ENCODE measurements around the gene NAALADL2. TPM values are rescaled to one million over a fixed set of nuclear protein-coding genes. Genes with fewer than 3 reads are reported as not detected.
"Not testable (repeated sequence)": the region's sequence is repeated elsewhere in the genome, so short reads cannot be mapped to it uniquely, and the experiment has no call there.

NAALADL2 gene
- total and polyA plus RNA-seq, 2 donors from 2014 or later, result 2.0 to 20.2 TPM

DNA sequence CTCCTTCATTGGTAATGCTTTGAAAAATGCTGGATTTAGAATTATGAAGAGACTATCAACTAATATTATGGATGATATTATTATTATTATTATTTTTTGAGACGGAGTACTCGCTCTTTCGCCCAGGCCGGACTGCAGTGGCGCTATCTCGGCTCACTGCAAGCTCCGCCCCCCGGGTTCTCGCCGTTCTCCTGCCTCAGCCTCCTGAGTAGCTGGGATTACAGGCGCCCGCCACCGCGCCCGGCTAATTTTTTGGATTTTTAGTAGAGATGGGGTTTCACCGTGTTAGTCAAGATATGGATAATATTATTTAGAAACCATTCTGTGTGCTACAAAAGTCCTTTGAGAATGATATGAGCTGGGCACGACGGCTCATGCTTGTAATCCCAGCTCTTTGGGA lies 512.1 kb downstream of the NAALADL2 start:
- H3K4me1 ChIP-seq (ENCODE audit: control insufficient read depth in 2 of 3, insufficient read depth in 2 of 3, low read depth in 1 of 3, low read length in 3 of 3); FAIRE-seq; intact Hi-C loops (cut with DNase I); H3K27ac ChIP-seq (ENCODE audit: low read depth in 2 of 2, low read length in 2 of 2); H3K4me3 ChIP-seq (ENCODE audit: low read length in 3 of 3); H3K36me3 ChIP-seq (ENCODE audit: control insufficient read depth in 2 of 3, insufficient read depth in 3 of 3, low read length in 3 of 3); H3K9me3 ChIP-seq (ENCODE audit: control insufficient read depth in 2 of 3, insufficient read depth in 1 of 3, low read length in 3 of 3); H3K9ac ChIP-seq (ENCODE audit: low read length in 3 of 3); H3K27me3 ChIP-seq (ENCODE audit: control insufficient read depth, insufficient read depth, low read length): not testable (repeated sequence)
- DNase-seq, result peak in 1 of 5 donors; percentile 28

DNA sequence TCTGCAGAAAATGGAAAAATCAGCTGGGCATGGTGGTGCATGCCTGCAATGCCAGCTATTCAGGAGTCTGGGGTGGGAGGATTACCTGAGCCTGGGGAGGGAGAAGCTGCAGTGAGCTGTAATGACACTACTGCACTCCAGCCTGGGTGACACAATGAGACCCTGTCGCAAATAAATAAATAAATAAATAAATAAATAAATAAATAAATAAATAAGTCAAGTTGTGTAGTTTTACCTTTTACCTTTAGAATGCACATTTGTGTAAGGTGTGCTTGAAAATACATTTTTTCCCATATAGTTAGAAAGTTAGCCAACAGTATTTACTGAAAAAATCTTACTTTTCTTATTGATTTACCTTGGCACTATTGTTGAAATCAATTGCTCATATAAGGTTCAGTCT lies 515.6 kb downstream of the NAALADL2 start:
- DNase-seq, result no peak
- FAIRE-seq, result no peak
- H3K4me3 ChIP-seq (ENCODE audit: low read length in 3 of 3), result no peak overlapping the region
- intact Hi-C loops (cut with DNase I), result no loop called here
- no peak overlapping the region for H3K27ac ChIP-seq (ENCODE audit: low read depth in 2 of 2, low read length in 2 of 2)
- peaks cover 0 to 3% (median 0%) of the 10 kb centered on the region in 3 donors for H3K9me3 ChIP-seq (ENCODE audit: control insufficient read depth in 2 of 3, insufficient read depth in 1 of 3, low read length in 3 of 3)
- H3K4me1 ChIP-seq (ENCODE audit: control insufficient read depth in 2 of 3, insufficient read depth in 2 of 3, low read depth in 1 of 3, low read length in 3 of 3), result no peaks in the 10 kb centered on the region
- TF ChIP-seq, protein P1, sequence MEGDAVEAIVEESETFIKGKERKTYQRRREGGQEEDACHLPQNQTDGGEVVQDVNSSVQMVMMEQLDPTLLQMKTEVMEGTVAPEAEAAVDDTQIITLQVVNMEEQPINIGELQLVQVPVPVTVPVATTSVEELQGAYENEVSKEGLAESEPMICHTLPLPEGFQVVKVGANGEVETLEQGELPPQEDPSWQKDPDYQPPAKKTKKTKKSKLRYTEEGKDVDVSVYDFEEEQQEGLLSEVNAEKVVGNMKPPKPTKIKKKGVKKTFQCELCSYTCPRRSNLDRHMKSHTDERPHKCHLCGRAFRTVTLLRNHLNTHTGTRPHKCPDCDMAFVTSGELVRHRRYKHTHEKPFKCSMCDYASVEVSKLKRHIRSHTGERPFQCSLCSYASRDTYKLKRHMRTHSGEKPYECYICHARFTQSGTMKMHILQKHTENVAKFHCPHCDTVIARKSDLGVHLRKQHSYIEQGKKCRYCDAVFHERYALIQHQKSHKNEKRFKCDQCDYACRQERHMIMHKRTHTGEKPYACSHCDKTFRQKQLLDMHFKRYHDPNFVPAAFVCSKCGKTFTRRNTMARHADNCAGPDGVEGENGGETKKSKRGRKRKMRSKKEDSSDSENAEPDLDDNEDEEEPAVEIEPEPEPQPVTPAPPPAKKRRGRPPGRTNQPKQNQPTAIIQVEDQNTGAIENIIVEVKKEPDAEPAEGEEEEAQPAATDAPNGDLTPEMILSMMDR (IDR thresholded peaks at IDR 0.05; ENCODE audit: borderline replicate concordance, extremely low read depth, insufficient read depth), result no peak
- no peaks in the 10 kb centered on the region for H3K36me3 ChIP-seq (ENCODE audit: control insufficient read depth in 2 of 3, insufficient read depth in 3 of 3, low read length in 3 of 3)
- no peak overlapping the region for H3K9ac ChIP-seq (ENCODE audit: low read length in 3 of 3)
- H3K27me3 ChIP-seq (ENCODE audit: control insufficient read depth, insufficient read depth, low read length), result no peaks in the 10 kb centered on the region

DNA sequence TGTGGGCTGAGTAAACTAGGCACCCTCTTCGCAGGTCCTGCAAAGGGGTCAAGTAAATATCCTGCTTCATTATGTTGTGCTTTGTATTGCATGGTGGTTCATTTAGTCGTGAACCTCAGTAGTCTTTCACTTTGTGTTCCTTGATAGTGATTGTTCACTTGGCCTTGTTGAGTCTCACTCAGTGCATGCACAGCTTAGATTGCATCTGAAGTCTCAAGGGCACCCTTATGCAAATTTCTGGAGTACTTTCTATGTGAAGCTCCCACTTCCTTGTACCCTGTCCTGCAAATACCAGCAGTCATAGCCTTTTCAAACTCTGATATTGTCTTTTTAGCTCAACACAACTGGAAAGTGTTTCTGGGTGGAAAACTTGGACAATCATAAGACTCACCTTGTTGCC lies 519.2 kb downstream of the NAALADL2 start:
- Histone ChIP-seq H3K4me1 (ENCODE audit: control insufficient read depth in 2 of 3, insufficient read depth in 2 of 3, low read depth in 1 of 3, low read length in 3 of 3) (no peaks in the 10 kb centered on the region), H3K27ac (ENCODE audit: low read depth in 2 of 2, low read length in 2 of 2) (no peak overlapping the region), H3K9ac (ENCODE audit: low read length in 3 of 3) (no peak overlapping the region), H3K4me3 (ENCODE audit: low read length in 3 of 3) (no peak overlapping the region), H3K36me3 (ENCODE audit: control insufficient read depth in 2 of 3, insufficient read depth in 3 of 3, low read length in 3 of 3) (no peaks in the 10 kb centered on the region), H3K9me3 (ENCODE audit: control insufficient read depth in 2 of 3, insufficient read depth in 1 of 3, low read length in 3 of 3) (peaks cover 0 to 3% (median 0%) of the 10 kb centered on the region in 3 donors), H3K27me3 (ENCODE audit: control insufficient read depth, insufficient read depth, low read length) (no peaks in the 10 kb centered on the region)
- TF ChIP-seq, protein P1 (IDR thresholded peaks at IDR 0.05; ENCODE audit: borderline replicate concordance, extremely low read depth, insufficient read depth), result no peak
- FAIRE-seq (no peak), DNase-seq (no peak)
- intact Hi-C loops (cut with DNase I), result no loop called here

DNA sequence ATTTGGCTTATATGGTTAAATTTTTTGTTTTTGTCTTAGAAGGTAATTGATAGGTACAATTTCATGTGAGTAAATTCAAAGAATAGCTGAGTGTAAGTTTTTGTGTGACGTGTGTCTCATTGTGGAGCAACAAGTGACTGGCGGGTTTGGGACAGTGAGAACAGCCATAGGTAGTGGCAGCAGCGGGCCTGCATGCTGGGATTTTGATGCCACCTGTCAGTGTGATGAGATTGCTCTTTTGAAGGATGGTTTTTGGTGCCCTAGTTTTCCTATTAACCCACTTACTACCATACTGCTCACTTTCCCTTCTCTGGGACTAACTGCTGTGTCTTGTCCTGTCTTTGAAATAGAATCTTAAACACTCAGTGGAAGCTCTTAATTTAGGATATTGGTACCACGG lies 522.6 kb downstream of the NAALADL2 start:
- H3K27ac ChIP-seq (ENCODE audit: low read depth in 2 of 2, low read length in 2 of 2), result no peak overlapping the region
- H3K9me3 ChIP-seq (ENCODE audit: control insufficient read depth in 2 of 3, insufficient read depth in 1 of 3, low read length in 3 of 3), result peaks cover 0 to 3% (median 0%) of the 10 kb centered on the region in 3 donors
- no peak overlapping the region for H3K9ac ChIP-seq (ENCODE audit: low read length in 3 of 3)

More for the DNA sequence above, 522.6 kb downstream of the NAALADL2 start:
- no peaks in the 10 kb centered on the region for H3K27me3 ChIP-seq (ENCODE audit: control insufficient read depth, insufficient read depth, low read length)
- no peaks in the 10 kb centered on the region for H3K36me3 ChIP-seq (ENCODE audit: control insufficient read depth in 2 of 3, insufficient read depth in 3 of 3, low read length in 3 of 3)
- H3K4me3 ChIP-seq (ENCODE audit: low read length in 3 of 3), result no peak overlapping the region
- intact Hi-C loops (cut with DNase I), result no loop called here
- FAIRE-seq (no peak), DNase-seq (no peak)
- no peaks in the 10 kb centered on the region for H3K4me1 ChIP-seq (ENCODE audit: control insufficient read depth in 2 of 3, insufficient read depth in 2 of 3, low read depth in 1 of 3, low read length in 3 of 3)
- TF ChIP-seq, protein P1 (IDR thresholded peaks at IDR 0.05; ENCODE audit: borderline replicate concordance, extremely low read depth, insufficient read depth), result no peak

Data from kidney (tissue), 14 donors.